ENCODE data around the gene DCUN1D4. TPM values are rescaled to one million over a fixed set of nuclear protein-coding genes. Genes with fewer than 3 reads are reported as not detected.
A peak's percentile ranks its signal among the peaks of the same experiment; 100 is the strongest.

DCUN1D4 gene
- total and polyA plus RNA-seq, 12 donors, result 11.0 to 48.7 (median 37.0) TPM

GRCh38 chr4:51895816-51896408 is 53.0 kb downstream of the DCUN1D4 start:
- H3K4me1 ChIP-seq, result peaks cover 0 to 25% (median 3%) of the 10 kb centered on the region in 9 donors
- DNase-seq (peak in 1 of 2 donors; percentile 70), ATAC-seq (peak; percentile 89 to 98 (median 94))
- intact Hi-C loops (cut with DNase I), result loop anchor here in 8 of 10 donors (5.0 to 10.0 kb wide), 5 partner anchors 54 to 141 kb away; partner anchors contain the start of genes DCUN1D4 (in 1 of the 8), LRRC66 (in 1 of the 8) and SGCB (in 1 of the 8)
- peak; percentile 65 to 90 (median 81) for TF ChIP-seq CTCF (IDR thresholded peaks at IDR 0.05)
- WGBS, 2 donors, result 31 to 35% methylated on average over 2 of the region's 2 CpGs
- H3K9me3 ChIP-seq, result no peaks in the 10 kb centered on the region
- H3K4me3 ChIP-seq, result no peak overlapping the region
- peak overlapping the region in 4 of 10 donors; percentile 5 to 38 (median 30) for H3K27ac ChIP-seq
- H3K36me3 ChIP-seq, result peaks cover 0 to 70% (median 13%) of the 10 kb centered on the region in 9 donors
- no peaks in the 10 kb centered on the region for H3K27me3 ChIP-seq

- Histone ChIP-seq H3K4me1 (peaks cover 0 to 12% (median 0%) of the 10 kb centered on the region in 9 donors), H3K36me3 (peaks cover 0 to 90% (median 6%) of the 10 kb centered on the region in 9 donors)
- ATAC-seq, result peak in 1 of 8 donors; percentile 51
Measured at GRCh38 chr4:51901363-51901762, 58.4 kb downstream of the DCUN1D4 start.

GRCh38 chr4:51906167-51906958 is 63.4 kb downstream of the DCUN1D4 start:
- 73 to 83% methylated on average over 7 of the region's 7 CpGs for WGBS, 2 donors
- TF ChIP-seq CTCF (IDR thresholded peaks at IDR 0.05), result no peak
- Histone ChIP-seq H3K27ac (no peak overlapping the region), H3K36me3 (peaks cover 0 to 81% (median 11%) of the 10 kb centered on the region in 9 donors), H3K4me1 (peaks cover 0 to 22% (median 0%) of the 10 kb centered on the region in 9 donors), H3K9me3 (no peaks in the 10 kb centered on the region), H3K27me3 (no peaks in the 10 kb centered on the region), H3K4me3 (no peak overlapping the region)
- ATAC-seq (no peak), DNase-seq (no peak)
- intact Hi-C loops (cut with DNase I), result no loop called here

More at GRCh38 chr4:51901363-51901762, 58.4 kb downstream of the DCUN1D4 start:
- Histone ChIP-seq H3K27me3 (no peaks in the 10 kb centered on the region), H3K9me3 (no peaks in the 10 kb centered on the region), H3K27ac (no peak overlapping the region), H3K4me3 (no peak overlapping the region)
- 71 to 75% methylated on average over 5 of the region's 5 CpGs for WGBS, 2 donors
- intact Hi-C loops (cut with DNase I), result no loop called here
- TF ChIP-seq CTCF (IDR thresholded peaks at IDR 0.05), result no peak
- no peak for DNase-seq

- Histone ChIP-seq H3K4me3 (no peak overlapping the region), H3K36me3 (peaks cover 0 to 81% (median 11%) of the 10 kb centered on the region in 9 donors), H3K27ac (no peak overlapping the region), H3K9me3 (no peaks in the 10 kb centered on the region), H3K27me3 (no peaks in the 10 kb centered on the region), H3K4me1 (peaks cover 0 to 22% (median 0%) of the 10 kb centered on the region in 9 donors)
- no peak for DNase-seq
- WGBS, 2 donors, result 61 to 78% methylated on average over 3 of the region's 3 CpGs
- peak in 1 of 8 donors; percentile 42 for ATAC-seq
- intact Hi-C loops (cut with DNase I), result no loop called here
- TF ChIP-seq CTCF (IDR thresholded peaks at IDR 0.05), result no peak
Measured at GRCh38 chr4:51907006-51907669, 64.2 kb downstream of the DCUN1D4 start.
